ENCODE results near the gene MATR3. TPM values are rescaled to one million over a fixed set of nuclear protein-coding genes. Genes with fewer than 3 reads are reported as not detected.

The MATR3 gene
- total RNA-seq, 1 experiment from 2014 or later: 267 TPM

DNA sequence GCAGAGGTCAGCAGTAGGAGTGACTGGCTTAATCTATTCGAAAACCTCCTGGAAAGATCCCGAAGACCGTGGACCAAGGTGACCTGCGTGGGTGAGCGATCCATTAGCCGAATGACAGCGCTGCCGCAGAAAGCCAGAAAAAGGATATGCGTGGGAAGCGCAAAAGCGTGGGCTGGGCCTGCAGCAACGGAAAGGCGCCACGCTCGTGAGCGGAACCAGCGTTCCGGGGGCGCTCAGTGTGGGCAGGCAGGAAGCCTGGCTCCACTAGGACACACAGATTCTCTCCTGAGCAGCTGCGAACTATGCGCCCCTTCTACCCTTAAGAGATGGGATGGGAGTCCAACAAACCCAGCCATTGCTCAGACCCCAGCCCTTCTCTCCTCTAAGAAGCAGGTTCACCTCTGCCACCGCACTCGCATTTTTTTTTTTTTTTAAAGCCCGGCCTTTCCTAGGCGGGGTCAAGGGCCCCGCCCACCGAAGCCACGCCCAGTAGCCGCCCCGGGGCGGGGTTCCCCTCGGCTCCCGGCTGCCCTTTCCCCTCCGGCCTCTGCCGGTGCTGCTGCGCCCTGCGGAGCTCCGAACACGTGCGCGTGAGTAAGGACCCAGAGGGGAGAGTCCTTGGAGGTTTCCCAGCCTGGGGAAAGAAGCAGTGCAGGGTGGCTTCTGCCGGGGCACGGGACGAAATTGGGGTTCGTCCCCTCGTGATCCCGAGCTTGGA, 19.8 kb upstream of the MATR3 start:
- H3K79me2 ChIP-seq (ENCODE audit: insufficient read depth, low read length): peaks cover 14% of the 10 kb centered on the region; the same call in 1 of the 2 replicates
- no peak overlapping the region for H4K8ac ChIP-seq (replicated peaks; ENCODE audit: insufficient read length, low read depth, low read length)
- H3K4ac ChIP-seq (ENCODE audit: low read depth, low read length): peak overlapping the region; percentile 50; the same call in 1 of the 2 replicates
- Mint-ChIP-seq H3K4me1 (peaks cover 45 to 48% of the 10 kb centered on the region in 2 experiments), H3K9me3 (peaks cover 3% of the 10 kb centered on the region in 2 experiments; a peak in 2 of 5 replicates), H3K27ac (peak overlapping the region; percentile 92 to 98 (median 97)), H3K36me3 (ENCODE audit: insufficient read depth in 1 of 3, low read depth in 3 of 3) (peaks cover 38 to 42% (median 38%) of the 10 kb centered on the region in 3 experiments), H3K4me3 (peak overlapping the region; percentile 94 to 98), H3K27me3 (ENCODE audit: low read depth) (no peaks in the 10 kb centered on the region)
- H3K14ac ChIP-seq (ENCODE audit: insufficient read depth, low read length): peak overlapping the region; percentile 97
- H2BK12ac ChIP-seq (ENCODE audit: insufficient read length, low read depth, low read length): no peak overlapping the region
- no peaks in the 10 kb centered on the region for H3K27me3 ChIP-seq (ENCODE audit: insufficient read depth, low read length)
- peak; percentile 90 for DNase-seq
- H3K23me2 ChIP-seq (ENCODE audit: insufficient read length, low read depth, low read length, poor library complexity, severe bottlenecking): peaks cover 12% of the 10 kb centered on the region
- peak overlapping the region; percentile 84 for H3K4me2 ChIP-seq (ENCODE audit: insufficient read depth, insufficient read length, low read length)
- H2BK120ac ChIP-seq (ENCODE audit: low read depth, low read length, poor library complexity, severe bottlenecking): no peak overlapping the region
- no peak overlapping the region for H2BK15ac ChIP-seq (ENCODE audit: low read depth, low read length)
- H2BK20ac ChIP-seq (ENCODE audit: low read depth, low read length, poor library complexity, severe bottlenecking): no peak overlapping the region
- peak overlapping the region; percentile 94 for H3K9ac ChIP-seq (ENCODE audit: extremely low read depth, insufficient read length, low read length)
- peak overlapping the region; percentile 79 for H3K18ac ChIP-seq (ENCODE audit: insufficient read length, low read depth, low read length)
- no CpG with 5 or more reads among the region's 47 CpGs for whole genome bisulfite sequencing (ENCODE audit: extremely low coverage, insufficient read length, low lambda C conversion rate)
- no peak overlapping the region for H4K5ac ChIP-seq (ENCODE audit: insufficient read length, low read depth, low read length)
- peaks cover 8% of the 10 kb centered on the region for H3K4me1 ChIP-seq (ENCODE audit: insufficient read depth, low read length)
- H4K91ac ChIP-seq (ENCODE audit: insufficient read length, low read depth, low read length): no peak overlapping the region
- H3K9me3 ChIP-seq (ENCODE audit: control insufficient read depth, low read depth, low read length): no peaks in the 10 kb centered on the region
- no peak for TF ChIP-seq CTCF (conservative IDR thresholded peaks at IDR 0.05)
- H2AFZ ChIP-seq (ENCODE audit: low read length): no peak overlapping the region
- H3K56ac ChIP-seq (ENCODE audit: insufficient read length, low read depth, low read length): no peak overlapping the region
- H3T11ph ChIP-seq (ENCODE audit: low read length): no peak overlapping the region
- H2AK5ac ChIP-seq (ENCODE audit: insufficient read length, low read length): no peak overlapping the region
- H3K79me1 ChIP-seq (ENCODE audit: insufficient read depth, low read depth, low read length, poor library complexity, severe bottlenecking): no peaks in the 10 kb centered on the region
- peak overlapping the region; percentile 6 for H3K27ac ChIP-seq (ENCODE audit: insufficient read length, low read depth, low read length)
- H4K20me1 ChIP-seq (ENCODE audit: control insufficient read depth, insufficient read depth, insufficient read length): no peaks in the 10 kb centered on the region
- H2BK5ac ChIP-seq (ENCODE audit: insufficient read length, low read length): peak overlapping the region; percentile 86
- H3K23ac ChIP-seq (ENCODE audit: insufficient read length, low read depth, low read length): no peak overlapping the region

All from H9 (cell line).